OCI-LY1 (cell line): ENCODE results near the gene B3GNT5.
"Not testable (repeated sequence)": the region's sequence is repeated elsewhere in the genome, so short reads cannot be mapped to it uniquely, and the experiment has no call there.

Experiments
- H2AFZ ChIP-seq: fragments of 200-600 bp; sonication (generic), shearing (Covaris generic); 2 replicates; pipeline ENCODE4 v1.6.0; 2014; ENCODE audit warnings: antibody characterized with exemption, mild to moderate bottlenecking, low read length
- H3F3A ChIP-seq: fragments of 200-600 bp; sonication (generic), shearing (Covaris generic); 2 replicates; pipeline ENCODE4 v1.6.0; 2014; ENCODE audit warnings: mild to moderate bottlenecking, antibody characterized with exemption, low read length, moderate library complexity; ENCODE audit not compliant: insufficient read depth
- H3K27ac ChIP-seq: fragments of 200-600 bp; sonication (generic); 2 replicates; pipeline ENCODE4 v1.5.1; 2014; ENCODE audit warnings: low read length, mixed run types, mild to moderate bottlenecking, low read depth; ENCODE audit not compliant: poor library complexity, severe bottlenecking
- H3K27me3 ChIP-seq: fragments of 200-600 bp; sonication (generic); 2 replicates; pipeline ENCODE4 v1.6.0; 2014; ENCODE audit warnings: antibody characterized with exemption, mild to moderate bottlenecking, low read length, moderate library complexity; ENCODE audit not compliant: insufficient read depth
- H3K36me3 ChIP-seq: fragments of 200-600 bp; sonication (generic); 2 replicates; pipeline ENCODE4 v1.6.1; 2014; ENCODE audit warnings: mild to moderate bottlenecking, antibody characterized with exemption, low read length, moderate library complexity, mixed read lengths; ENCODE audit not compliant: insufficient read depth
- H3K4me1 ChIP-seq: fragments of 200-600 bp; sonication (generic); 2 replicates; pipeline ENCODE4 v1.5.1; 2014; ENCODE audit warnings: mild to moderate bottlenecking, low read length, moderate library complexity; ENCODE audit not compliant: insufficient read depth, severe bottlenecking
- H3K4me2 ChIP-seq: fragments of 200-600 bp; sonication (generic), shearing (Covaris generic); 2 replicates; pipeline ENCODE4 v1.6.1; 2014; ENCODE audit warnings: low read length
- H3K4me3 ChIP-seq: fragments of 200-600 bp; sonication (generic); 2 replicates; pipeline ENCODE4 v1.5.1; 2014; ENCODE audit warnings: low read length, low read depth, mild to moderate bottlenecking, mixed read lengths; ENCODE audit not compliant: poor library complexity, severe bottlenecking
- H3K79me2 ChIP-seq: fragments of 200-600 bp; shearing (Covaris generic); 2 replicates; pipeline ENCODE4 v1.6.1; 2016; ENCODE audit warnings: mixed run types, low read length, mixed read lengths; ENCODE audit not compliant: insufficient read depth
- H3K9ac ChIP-seq: fragments of 200-600 bp; sonication (generic), shearing (Covaris generic); 2 replicates; pipeline ENCODE4 v1.6.1; 2014; ENCODE audit warnings: mild to moderate bottlenecking, low read length, mixed read lengths
- H3K9me2 ChIP-seq: fragments of 200-600 bp; sonication (generic), shearing (Covaris generic); 2 replicates; pipeline ENCODE4 v1.6.1; 2014; ENCODE audit warnings: low read depth, mild to moderate bottlenecking, low read length, mixed read lengths
- H3K9me3 ChIP-seq: fragments of 200-600 bp; shearing (Covaris generic); 2 replicates; pipeline ENCODE4 v1.6.1; 2014; ENCODE audit warnings: low read length, mixed read lengths
- H4K20me1 ChIP-seq: fragments of 200-600 bp; sonication (generic), shearing (Covaris generic); 2 replicates; pipeline ENCODE4 v1.6.0; 2016; ENCODE audit warnings: mild to moderate bottlenecking, low read length; ENCODE audit not compliant: insufficient read depth
- EZH2 ChIP-seq: fragments of 200-600 bp; sonication (generic), shearing (Covaris generic); IDR thresholded peaks from 2 replicates; pipeline ENCODE4 v1.8.0; 2017; ENCODE audit warnings: borderline replicate concordance, mixed run types, mild to moderate bottlenecking, antibody characterized with exemption, low read length, moderate library complexity, mixed read lengths
- TF ChIP-seq, protein P1 (sequence below): fragments of 200-600 bp; sonication (generic), shearing (Covaris generic); IDR thresholded peaks from 2 replicates; pipeline ENCODE4 v1.5.1; 2017; ENCODE audit warnings: mild to moderate bottlenecking, antibody characterized with exemption, low read length, moderate library complexity, mixed read lengths

Gene B3GNT5

DNA sequence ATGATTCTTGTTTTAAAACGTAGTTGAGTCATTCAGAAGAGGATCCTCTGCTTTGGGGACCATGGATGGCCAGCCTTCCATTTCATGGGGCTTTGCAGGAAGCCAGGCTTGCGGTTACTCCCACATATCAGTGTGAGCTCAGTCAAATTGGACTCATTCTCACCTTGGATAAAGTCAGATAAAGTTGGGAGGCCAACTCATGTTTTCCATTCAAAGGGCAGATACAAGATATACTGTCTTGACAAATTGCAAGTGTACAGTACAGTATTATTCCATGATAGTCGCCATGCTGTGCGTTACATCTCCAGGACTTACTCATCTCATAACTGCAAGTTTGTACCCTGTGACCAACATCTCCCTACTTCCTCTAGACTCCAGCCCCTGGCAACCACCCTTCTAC, 25.5 kb upstream of the B3GNT5 start:
- no peak overlapping the region for H3K4me2 ChIP-seq
- no peaks in the 10 kb centered on the region for H3K9me2 ChIP-seq
- H3K27me3 ChIP-seq: no peaks in the 10 kb centered on the region; the same call in 1 of the 2 replicates
- no peak overlapping the region for H3K9ac ChIP-seq
- no peaks in the 10 kb centered on the region for H4K20me1 ChIP-seq
- no peaks in the 10 kb centered on the region for H3K79me2 ChIP-seq
- no peak overlapping the region for H2AFZ ChIP-seq
- no peak overlapping the region for H3K27ac ChIP-seq
- no peak overlapping the region for H3K4me3 ChIP-seq
- TF ChIP-seq, protein P1, sequence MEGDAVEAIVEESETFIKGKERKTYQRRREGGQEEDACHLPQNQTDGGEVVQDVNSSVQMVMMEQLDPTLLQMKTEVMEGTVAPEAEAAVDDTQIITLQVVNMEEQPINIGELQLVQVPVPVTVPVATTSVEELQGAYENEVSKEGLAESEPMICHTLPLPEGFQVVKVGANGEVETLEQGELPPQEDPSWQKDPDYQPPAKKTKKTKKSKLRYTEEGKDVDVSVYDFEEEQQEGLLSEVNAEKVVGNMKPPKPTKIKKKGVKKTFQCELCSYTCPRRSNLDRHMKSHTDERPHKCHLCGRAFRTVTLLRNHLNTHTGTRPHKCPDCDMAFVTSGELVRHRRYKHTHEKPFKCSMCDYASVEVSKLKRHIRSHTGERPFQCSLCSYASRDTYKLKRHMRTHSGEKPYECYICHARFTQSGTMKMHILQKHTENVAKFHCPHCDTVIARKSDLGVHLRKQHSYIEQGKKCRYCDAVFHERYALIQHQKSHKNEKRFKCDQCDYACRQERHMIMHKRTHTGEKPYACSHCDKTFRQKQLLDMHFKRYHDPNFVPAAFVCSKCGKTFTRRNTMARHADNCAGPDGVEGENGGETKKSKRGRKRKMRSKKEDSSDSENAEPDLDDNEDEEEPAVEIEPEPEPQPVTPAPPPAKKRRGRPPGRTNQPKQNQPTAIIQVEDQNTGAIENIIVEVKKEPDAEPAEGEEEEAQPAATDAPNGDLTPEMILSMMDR: no peak
- no peak for TF ChIP-seq EZH2
- no peaks in the 10 kb centered on the region for H3F3A ChIP-seq
- no peaks in the 10 kb centered on the region for H3K9me3 ChIP-seq
- no peaks in the 10 kb centered on the region for H3K36me3 ChIP-seq
- H3K4me1 ChIP-seq: no peaks in the 10 kb centered on the region

DNA sequence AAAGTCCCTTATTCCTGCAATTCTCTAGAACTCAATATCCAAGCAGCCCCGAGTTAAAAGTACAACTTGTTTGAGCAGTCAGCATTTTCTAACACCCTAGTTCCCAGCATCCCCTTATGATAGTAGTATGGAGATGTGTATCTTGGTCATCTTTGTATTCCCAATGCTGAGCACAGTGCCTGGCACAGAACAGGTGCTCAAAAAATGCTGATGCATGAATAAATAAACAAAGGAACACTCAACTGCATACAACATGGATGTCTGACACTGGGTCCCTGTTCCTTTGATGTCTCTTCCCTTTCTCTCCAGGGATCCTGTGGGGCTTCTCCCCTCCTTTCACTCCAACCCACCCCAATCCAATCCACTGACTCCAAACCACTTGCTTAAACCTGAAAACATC, 23.9 kb upstream of the B3GNT5 start:
- no peak overlapping the region for H3K27ac ChIP-seq
- no peak overlapping the region for H3K4me2 ChIP-seq
- H3K9ac ChIP-seq: no peak overlapping the region
- H2AFZ ChIP-seq: no peak overlapping the region
- 0 out of 2 replicates have a peak, but pooled peaks cover 3% of the 10 kb centered on the region for H3K9me3 ChIP-seq
- no peaks in the 10 kb centered on the region for H3F3A ChIP-seq
- no peaks in the 10 kb centered on the region; the same call in 1 of the 2 replicates for H3K27me3 ChIP-seq
- no peaks in the 10 kb centered on the region for H3K36me3 ChIP-seq
- no peak overlapping the region for H3K4me3 ChIP-seq
- H4K20me1 ChIP-seq: no peaks in the 10 kb centered on the region
- H3K79me2 ChIP-seq: no peaks in the 10 kb centered on the region
- no peaks in the 10 kb centered on the region for H3K4me1 ChIP-seq
- TF ChIP-seq, protein P1: no peak
- TF ChIP-seq EZH2: no peak
- no peaks in the 10 kb centered on the region for H3K9me2 ChIP-seq

DNA sequence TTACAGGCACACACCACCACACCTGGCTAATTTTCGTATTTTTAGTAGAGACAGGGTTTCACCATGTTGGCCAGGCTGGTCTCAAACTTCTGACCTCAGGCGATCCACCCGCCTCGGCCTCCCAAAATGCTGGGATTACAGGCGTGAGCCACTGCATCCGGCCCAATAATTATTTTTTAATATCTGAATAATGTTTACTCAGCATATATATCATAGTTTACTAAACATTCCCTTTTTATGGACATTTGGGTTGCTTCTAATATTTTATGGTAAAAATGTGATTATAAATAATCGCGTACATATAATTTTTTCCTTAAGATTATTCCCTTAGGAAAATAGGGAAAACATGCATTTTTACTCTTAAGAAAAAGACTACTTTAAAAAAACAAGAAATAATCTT, 22.8 kb upstream of the B3GNT5 start:
- not testable (repeated sequence) for H3K27ac ChIP-seq, H3K4me3 ChIP-seq, H3K9me2 ChIP-seq, H3K4me2 ChIP-seq, H3K9ac ChIP-seq, H3K36me3 ChIP-seq, H3K27me3 ChIP-seq, H3K9me3 ChIP-seq, H3K4me1 ChIP-seq, H3K79me2 ChIP-seq, H2AFZ ChIP-seq, H4K20me1 ChIP-seq, H3F3A ChIP-seq

DNA sequence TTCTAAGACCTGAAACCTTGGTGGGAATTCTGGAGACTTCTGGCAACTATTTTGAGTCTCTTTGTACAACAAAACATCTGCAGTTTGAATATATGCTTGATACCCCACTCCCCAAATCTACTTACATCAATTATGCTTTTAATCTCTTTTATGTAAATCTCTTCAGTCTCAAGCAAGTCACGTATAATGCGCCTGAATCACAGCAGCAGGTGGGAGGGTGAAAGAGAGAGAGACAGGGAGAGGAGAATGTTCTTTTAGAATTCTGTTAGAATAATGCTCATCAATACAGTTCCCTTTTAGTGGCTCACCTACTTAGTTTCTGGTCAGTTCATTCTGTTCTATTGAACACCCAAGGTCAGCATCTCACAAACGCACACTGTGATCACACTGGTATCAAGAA, 22.2 kb upstream of the B3GNT5 start:
- no peaks in the 10 kb centered on the region; the same call in 1 of the 2 replicates for H3K27me3 ChIP-seq
- H3K4me2 ChIP-seq: no peak overlapping the region
- no peaks in the 10 kb centered on the region for H3K9me2 ChIP-seq
- H3K9me3 ChIP-seq: 0 out of 2 replicates have a peak, but pooled peaks cover 4% of the 10 kb centered on the region
- H3K27ac ChIP-seq: no peak overlapping the region
- H4K20me1 ChIP-seq: no peaks in the 10 kb centered on the region
- H3F3A ChIP-seq: no peaks in the 10 kb centered on the region
- no peak overlapping the region for H2AFZ ChIP-seq
- TF ChIP-seq, protein P1: no peak
- H3K36me3 ChIP-seq: no peaks in the 10 kb centered on the region
- H3K9ac ChIP-seq: no peak overlapping the region
- no peaks in the 10 kb centered on the region for H3K4me1 ChIP-seq
- H3K4me3 ChIP-seq: no peak overlapping the region
- no peaks in the 10 kb centered on the region for H3K79me2 ChIP-seq
